Stomach smooth muscle (tissue), 2 donors: ENCODE data around the gene VPS26A.

Experiments used
- H3K27ac ChIP-seq: one replicate; pipeline ENCODE4 v1.7.0; 2013; ENCODE audit warnings: mild to moderate bottlenecking, low read length, inconsistent platforms
- H3K27me3 ChIP-seq, 2 donors: one replicate each; pipeline ENCODE4 v1.7.0; 2013; ENCODE audit warnings: low read length in 2 of 2; ENCODE audit not compliant: insufficient read depth in 2 of 2, control insufficient read depth in 1 of 2
- H3K36me3 ChIP-seq, 2 donors: one replicate each; pipeline ENCODE4 v1.7.0; 2013; ENCODE audit warnings: low read length in 2 of 2; ENCODE audit not compliant: control insufficient read depth in 2 of 2, insufficient read depth in 2 of 2
- H3K4me1 ChIP-seq: one replicate; pipeline ENCODE4 v1.7.0; 2013; ENCODE audit warnings: low read length; ENCODE audit not compliant: control insufficient read depth, insufficient read depth
- H3K4me3 ChIP-seq, 2 donors: one replicate each; pipeline ENCODE4 v1.7.0; 2013; ENCODE audit warnings: low read length in 2 of 2
- H3K9ac ChIP-seq, 2 donors: one replicate each; pipeline ENCODE4 v1.7.0; 2013; ENCODE audit warnings: low read length in 2 of 2, mild to moderate bottlenecking in 1 of 2
- H3K9me3 ChIP-seq, 2 donors: one replicate each; pipeline ENCODE4 v1.7.0; 2013; ENCODE audit warnings: low read length in 2 of 2; ENCODE audit not compliant: control insufficient read depth in 2 of 2
- donor health status: healthy.
- donor health status: Pancreatic carcinoma.

The VPS26A gene

DNA sequence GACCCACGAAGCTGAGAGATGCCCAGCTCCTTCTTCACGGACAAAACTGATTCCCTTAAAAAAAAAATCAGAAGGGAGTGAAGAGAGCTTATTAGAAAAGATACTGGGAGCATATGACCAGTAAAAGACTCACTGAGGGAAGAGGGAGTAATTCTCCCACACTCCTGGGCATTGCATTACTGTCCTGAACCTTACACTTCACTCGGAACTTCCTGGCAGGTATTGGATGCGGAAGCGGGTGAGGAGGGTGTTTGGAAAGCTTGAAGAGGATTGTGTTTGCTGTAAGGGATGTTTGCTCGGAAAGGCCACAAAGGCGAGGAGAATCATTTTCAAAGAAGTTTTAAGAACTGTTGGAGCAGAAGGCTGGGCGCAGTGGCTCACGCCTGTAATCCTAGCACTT, 96.5 kb downstream of the VPS26A start:
- no peaks in the 10 kb centered on the region for H3K36me3 ChIP-seq
- H3K4me3 ChIP-seq: no peak overlapping the region
- no peak overlapping the region for H3K27ac ChIP-seq
- no peaks in the 10 kb centered on the region for H3K9me3 ChIP-seq
- no peak overlapping the region for H3K9ac ChIP-seq
- no peaks in the 10 kb centered on the region for H3K4me1 ChIP-seq
- peaks cover 0 to 2% of the 10 kb centered on the region in 2 donors for H3K27me3 ChIP-seq
